Calu3 (cell line): Measurements from ENCODE around the gene EFS. TPM values are rescaled to one million over a fixed set of nuclear protein-coding genes. Genes with fewer than 3 reads are reported as not detected.
"Not testable (repeated sequence)": the region's sequence is repeated elsewhere in the genome, so short reads cannot be mapped to it uniquely, and the experiment has no call there.

Experiments used
- BruUV-seq: library from RNA; stranded (reverse); fragments of 400-500 nt; replicated peaks from 2 replicates; lab custom pipeline; 2021; lab: Mats Ljungman, UMichigan
- CTCF ChIA-PET: fragments of 300-600 bp; sonication (Branson Sonifier 250); formaldehyde crosslinking; loops from one replicate; lab custom pipeline; 2022; ENCODE audit warnings: antibody characterized with exemption; lab: Charles Lee
- DNase-seq: peaks from one replicate; pipeline ENCODE4 v3.0.0; 2022
- H3K27ac Mint-ChIP-seq: one replicate; pipeline ENCODE4 v1.8.0; 2022; ENCODE audit warnings: mixed read lengths; ENCODE audit not compliant: unreplicated experiment
- H3K27me3 Mint-ChIP-seq: one replicate; pipeline ENCODE4 v1.8.0; 2022; ENCODE audit warnings: mixed read lengths; ENCODE audit not compliant: unreplicated experiment
- H3K36me3 Mint-ChIP-seq: one replicate; pipeline ENCODE4 v1.8.0; 2022; ENCODE audit warnings: mild to moderate bottlenecking, moderate library complexity, mixed read lengths; ENCODE audit not compliant: insufficient read depth, unreplicated experiment
- H3K4me1 Mint-ChIP-seq: one replicate; pipeline ENCODE4 v1.8.0; 2022; ENCODE audit warnings: mild to moderate bottlenecking, low read depth, mixed read lengths; ENCODE audit not compliant: unreplicated experiment
- H3K4me3 Mint-ChIP-seq: one replicate; pipeline ENCODE4 v1.8.0; 2022; ENCODE audit warnings: mild to moderate bottlenecking, low read depth, moderate library complexity, mixed read lengths; ENCODE audit not compliant: unreplicated experiment
- H3K9me3 Mint-ChIP-seq: one replicate; pipeline ENCODE4 v1.8.0; 2022; ENCODE audit warnings: low read depth, mixed read lengths; ENCODE audit not compliant: unreplicated experiment
- CTCF ChIP-seq: fragments of 200-600 bp; IDR thresholded peaks from one replicate; pipeline ENCODE4 v1.8.0; 2022; ENCODE audit warnings: antibody characterized with exemption; ENCODE audit not compliant: unreplicated experiment
- intact Hi-C: fragments of 100-400 bp; cut with micrococcal nuclease; formaldehyde crosslinking; loops from one replicate; pipeline ENCODE4 v1.10.0; 2022; ENCODE audit not compliant: unreplicated experiment
- total RNA-seq: library from RNA; stranded (reverse); gene quantifications from 2 replicates; pipeline ENCODE4 v1.2.3, GENCODE V29; 2022

The EFS gene
- total RNA-seq, 1 experiment from 2014 or later, result not detected

GRCh38 chr14:23327947-23328744, 36.8 kb downstream of the EFS start:
- intact Hi-C loops, result loop anchor here (1.0 to 10.0 kb wide), 3 partner anchors 52 to 227 kb away; partner anchors contain the start of genes THTPA and ZFHX2
- Mint-ChIP-seq H3K36me3 (peaks cover 37% of the 10 kb centered on the region), H3K4me3 (no peak overlapping the region), H3K27me3 (no peaks in the 10 kb centered on the region), H3K9me3 (no peaks in the 10 kb centered on the region), H3K4me1 (peaks cover 12% of the 10 kb centered on the region), H3K27ac (no peak overlapping the region)
- BruUV-seq, result no TSS peak
- CTCF ChIA-PET, result no interaction called here
- TF ChIP-seq CTCF, result peak; percentile 72
- peak; percentile 65 for DNase-seq

- Mint-ChIP-seq H3K27me3 (no peaks in the 10 kb centered on the region), H3K4me3 (no peak overlapping the region), H3K36me3 (peaks cover 51% of the 10 kb centered on the region), H3K4me1 (peaks cover 20% of the 10 kb centered on the region), H3K9me3 (no peaks in the 10 kb centered on the region), H3K27ac (peak overlapping the region; percentile 25)
- DNase-seq, result no peak
- no peak for TF ChIP-seq CTCF
- no TSS peak for BruUV-seq
- CTCF ChIA-PET, result interaction anchor here (1.0 kb wide), 1 partner anchor 54 kb away, joined by 4 read pairs; no protein-coding TSS in a partner anchor
- intact Hi-C loops, result loop anchor here (5.0 to 10.0 kb wide), 2 partner anchors 131 to 228 kb away; partner anchors contain the start of genes THTPA and ZFHX2
Measured at GRCh38 chr14:23326491-23327332, 38.3 kb downstream of the EFS start.

- DNase-seq, CTCF ChIA-PET, H3K9me3 Mint-ChIP-seq, H3K27me3 Mint-ChIP-seq, H3K4me3 Mint-ChIP-seq, BruUV-seq: not testable (repeated sequence)
- Mint-ChIP-seq H3K36me3 (peaks cover 61% of the 10 kb centered on the region), H3K4me1 (peaks cover 20% of the 10 kb centered on the region), H3K27ac (peak overlapping the region; percentile 25)
- intact Hi-C loops, result loop anchor here (5.0 to 10.0 kb wide), 2 partner anchors 132 to 229 kb away; partner anchors contain the start of genes THTPA and ZFHX2
Measured at GRCh38 chr14:23325746-23326145, 39.2 kb downstream of the EFS start.

GRCh38 chr14:23324993-23325392, 40.0 kb downstream of the EFS start:
- Mint-ChIP-seq H3K27ac (no peak overlapping the region), H3K4me1 (peaks cover 20% of the 10 kb centered on the region), H3K36me3 (peaks cover 69% of the 10 kb centered on the region), H3K4me3 (no peak overlapping the region), H3K9me3 (no peaks in the 10 kb centered on the region), H3K27me3 (no peaks in the 10 kb centered on the region)
- BruUV-seq, result no TSS peak
- no peak for TF ChIP-seq CTCF
- no peak for DNase-seq
- CTCF ChIA-PET, result no interaction called here
- intact Hi-C loops, result loop anchor here (5.0 to 10.0 kb wide), 2 partner anchors 132 to 230 kb away; partner anchors contain the start of genes THTPA and ZFHX2
